ENCODE measurements around the gene RDH13. TPM values are rescaled to one million over a fixed set of nuclear protein-coding genes. Genes with fewer than 3 reads are reported as not detected.
A peak's percentile ranks its signal among the peaks of the same experiment; 100 is the strongest.

The RDH13 gene
- polyA plus RNA-seq, 2 of the 4 experiments (the other 2 are of a cell fraction) = 10.6 to 12.8 TPM

- 77% methylated on average over 5 of the region's 12 CpGs for WGBS (ENCODE audit: missing lambda C conversion rate)
- CTCF ChIA-PET = interaction anchor here (0.6 to 8.3 kb wide), 3 partner anchors 9 to 598 kb away, joined by 3 to 77 read pairs (median 3); no protein-coding TSS in a partner anchor
- H3K4me3 ChIP-seq = no peak overlapping the region
- TF ChIP-seq PHF8 (IDR thresholded peaks at IDR 0.05; ENCODE audit: borderline replicate concordance, low read depth) (no peak), HOXB5 (CRISPR knock-in tag; IDR thresholded peaks at IDR 0.05) (no peak), GATA3 (IDR thresholded peaks at IDR 0.05; ENCODE audit: borderline replicate concordance) (no peak), ZSCAN20 (CRISPR knock-in tag; IDR thresholded peaks at IDR 0.05) (no peak), MAZ (IDR thresholded peaks at IDR 0.05; ENCODE audit: borderline replicate concordance, low read depth, low read length) (no peak), RNF2 (IDR thresholded peaks at IDR 0.05; ENCODE audit: borderline replicate concordance, low read depth) (no peak), NPAS2 (CRISPR knock-in tag; IDR thresholded peaks at IDR 0.05; ENCODE audit: borderline replicate concordance) (no peak), CEBPB (IDR thresholded peaks at IDR 0.05) (no peak), CHD4 (IDR thresholded peaks at IDR 0.05; ENCODE audit: borderline replicate concordance) (no peak), HDAC2 (IDR thresholded peaks at IDR 0.05) (no peak), POLR2A (IDR thresholded peaks at IDR 0.05; ENCODE audit: low read length) (no peak), JUNB (IDR thresholded peaks at IDR 0.05) (no peak), USF2 (IDR thresholded peaks at IDR 0.05) (no peak), ATOH8 (CRISPR knock-in tag; IDR thresholded peaks at IDR 0.05; ENCODE audit: low read depth) (no peak), HOXA7 (CRISPR knock-in tag; IDR thresholded peaks at IDR 0.05) (no peak), RCOR1 (IDR thresholded peaks at IDR 0.05; ENCODE audit: low read depth, low read length) (no peak), FOSB (CRISPR knock-in tag; IDR thresholded peaks at IDR 0.05) (no peak), CBX2 (IDR thresholded peaks at IDR 0.05; ENCODE audit: borderline replicate concordance, low read depth) (no peak)
- ATAC-seq (0 out of 6 replicates have a peak, but pooled peaks of 1 of the 2 experiments have one; percentile 1), FAIRE-seq (no peak), DNase-seq (ENCODE audit: low read depth in 1 of 2, low spot score in 1 of 2) (no peak)
- POLR2A ChIA-PET = interaction anchor here (1.4 kb wide), 1 partner anchor 183 kb away, joined by 4 read pairs; the partner anchor contains the start of gene PPP6R1
- peaks cover 5% of the 10 kb centered on the region for H3K4me1 ChIP-seq
- H3K9me3 ChIP-seq = no peaks in the 10 kb centered on the region
- H3K4me2 ChIP-seq = no peak overlapping the region
- 0 out of 6 replicates have a peak overlapping the region, but pooled peaks of 1 of the 2 experiments have one; percentile 11 for H3K27ac ChIP-seq
Measured at GRCh38 chr19:55076321-55076720, 13.4 kb upstream of the RDH13 start.

DNA sequence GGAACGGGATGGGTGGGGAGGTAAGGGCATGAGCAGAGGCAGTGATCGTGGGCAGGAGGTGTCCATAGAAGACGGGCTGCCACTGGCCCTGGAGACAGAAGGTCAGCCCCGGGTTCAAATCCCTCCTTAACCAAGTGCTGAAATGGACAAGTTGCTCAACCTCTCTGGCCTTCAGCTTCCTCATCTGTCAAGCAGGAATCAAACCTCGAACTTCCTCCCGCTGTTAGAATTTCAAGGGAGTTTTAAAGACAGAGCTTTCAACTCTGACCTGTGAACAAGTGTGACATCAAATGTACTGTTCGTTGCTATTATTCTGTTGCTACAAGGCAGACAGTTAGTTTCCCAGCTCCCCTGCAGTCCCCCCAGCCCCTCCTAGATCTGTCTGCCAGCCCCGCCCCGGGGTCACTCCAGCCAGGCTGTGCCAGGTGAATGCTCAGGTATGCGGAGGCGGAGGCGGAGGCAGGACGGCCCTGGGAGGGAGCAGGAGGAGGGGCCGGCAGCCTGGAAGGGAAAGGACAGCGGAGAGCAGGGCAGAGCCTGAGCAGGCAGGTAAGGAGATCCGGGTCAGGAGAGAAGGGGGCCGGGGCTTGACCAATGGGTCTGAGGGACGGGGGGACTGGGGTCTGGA is 12.5 kb upstream of the RDH13 start, which contains the start of gene EPS8L1:
TSS of gene EPS8L1 (plus strand) at position 499 of the 628 bp plus-strand sequence. CDS start 576 bp downstream, outside the sequence.
- TF ChIP-seq, protein P1, sequence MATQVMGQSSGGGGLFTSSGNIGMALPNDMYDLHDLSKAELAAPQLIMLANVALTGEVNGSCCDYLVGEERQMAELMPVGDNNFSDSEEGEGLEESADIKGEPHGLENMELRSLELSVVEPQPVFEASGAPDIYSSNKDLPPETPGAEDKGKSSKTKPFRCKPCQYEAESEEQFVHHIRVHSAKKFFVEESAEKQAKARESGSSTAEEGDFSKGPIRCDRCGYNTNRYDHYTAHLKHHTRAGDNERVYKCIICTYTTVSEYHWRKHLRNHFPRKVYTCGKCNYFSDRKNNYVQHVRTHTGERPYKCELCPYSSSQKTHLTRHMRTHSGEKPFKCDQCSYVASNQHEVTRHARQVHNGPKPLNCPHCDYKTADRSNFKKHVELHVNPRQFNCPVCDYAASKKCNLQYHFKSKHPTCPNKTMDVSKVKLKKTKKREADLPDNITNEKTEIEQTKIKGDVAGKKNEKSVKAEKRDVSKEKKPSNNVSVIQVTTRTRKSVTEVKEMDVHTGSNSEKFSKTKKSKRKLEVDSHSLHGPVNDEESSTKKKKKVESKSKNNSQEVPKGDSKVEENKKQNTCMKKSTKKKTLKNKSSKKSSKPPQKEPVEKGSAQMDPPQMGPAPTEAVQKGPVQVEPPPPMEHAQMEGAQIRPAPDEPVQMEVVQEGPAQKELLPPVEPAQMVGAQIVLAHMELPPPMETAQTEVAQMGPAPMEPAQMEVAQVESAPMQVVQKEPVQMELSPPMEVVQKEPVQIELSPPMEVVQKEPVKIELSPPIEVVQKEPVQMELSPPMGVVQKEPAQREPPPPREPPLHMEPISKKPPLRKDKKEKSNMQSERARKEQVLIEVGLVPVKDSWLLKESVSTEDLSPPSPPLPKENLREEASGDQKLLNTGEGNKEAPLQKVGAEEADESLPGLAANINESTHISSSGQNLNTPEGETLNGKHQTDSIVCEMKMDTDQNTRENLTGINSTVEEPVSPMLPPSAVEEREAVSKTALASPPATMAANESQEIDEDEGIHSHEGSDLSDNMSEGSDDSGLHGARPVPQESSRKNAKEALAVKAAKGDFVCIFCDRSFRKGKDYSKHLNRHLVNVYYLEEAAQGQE (IDR thresholded peaks at IDR 0.05) = no peak
- TF ChIP-seq POLR2A (IDR thresholded peaks at IDR 0.05; ENCODE audit: low read length) = no peak
- TF ChIP-seq NR3C1 (IDR thresholded peaks at IDR 0.05) = no peak
- no peak within 1 kb of the TSS for H3K4me2 ChIP-seq
- ChIA-PET CTCF (interaction anchor here (0.7 to 8.3 kb wide), 4 partner anchors 8 to 378 kb away, joined by 3 to 77 read pairs (median 4); no protein-coding TSS in a partner anchor), POLR2A (no interaction called here)
- H3K4me1 ChIP-seq = peaks cover 13% of the 10 kb centered on the region
- FAIRE-seq (no peak), DNase-seq (ENCODE audit: low read depth in 1 of 2, low spot score in 1 of 2) (no peak), ATAC-seq (no peak)
- WGBS (ENCODE audit: missing lambda C conversion rate) = 70% methylated on average over 18 of the region's 18 CpGs
- no peaks in the 10 kb centered on the region for H3K9me3 ChIP-seq
- H3K27ac ChIP-seq = 0 out of 6 replicates have a peak within 1 kb of the TSS, but pooled peaks of 1 of the 2 experiments have one; percentile 11
- no peak within 1 kb of the TSS for H3K4me3 ChIP-seq
